Effector memory CD8-positive, alpha-beta T cell (primary cell): ENCODE data around the gene CFAP299.
A peak's percentile ranks its signal among the peaks of the same experiment; 100 is the strongest.
"Not testable (repeated sequence)": the region's sequence is repeated elsewhere in the genome, so short reads cannot be mapped to it uniquely, and the experiment has no call there.

Experiments
- ATAC-seq: fragments of 150-1000 bp; cut with Tn5 transposase; replicated peaks from 2 replicates; pipeline ENCODE4 v1.10.0; 2021; ENCODE audit warnings: mild to moderate bottlenecking, moderate library complexity
- DNase-seq, 3 experiments: peaks; one replicate each; pipeline ENCODE4 v3.0.0; 2021
- H3K27ac Mint-ChIP-seq, 2 donors: one replicate each; pipeline ENCODE4 v1.8.0; 2022; ENCODE audit warnings: mild to moderate bottlenecking in 2 of 2, mixed read lengths in 2 of 2, moderate library complexity in 2 of 2
- H3K27me3 Mint-ChIP-seq, 2 donors: one replicate each; pipeline ENCODE4 v1.8.0; 2022; ENCODE audit warnings: mixed read lengths in 2 of 2
- H3K36me3 Mint-ChIP-seq: one replicate; pipeline ENCODE4 v1.8.0; 2022; ENCODE audit warnings: mild to moderate bottlenecking, moderate library complexity, mixed read lengths; ENCODE audit not compliant: insufficient read depth
- H3K4me1 Mint-ChIP-seq, 2 donors: one replicate each; pipeline ENCODE4 v1.8.0; 2022; ENCODE audit warnings: low read depth in 2 of 2, mixed read lengths in 2 of 2
- H3K4me3 Mint-ChIP-seq, 2 donors: one replicate each; pipeline ENCODE4 v1.8.0; 2022; ENCODE audit warnings: mild to moderate bottlenecking in 2 of 2, mixed read lengths in 2 of 2, moderate library complexity in 2 of 2
- H3K9me3 Mint-ChIP-seq, 2 donors: one replicate each; pipeline ENCODE4 v1.8.0; 2022; ENCODE audit warnings: mixed read lengths in 2 of 2

The CFAP299 gene

GRCh38 chr4:80340036-80340435 is 4.5 kb downstream of the CFAP299 start:
- no peak for ATAC-seq
- H3K36me3 Mint-ChIP-seq, result no peaks in the 10 kb centered on the region
- no peak overlapping the region for H3K4me3 Mint-ChIP-seq
- H3K27me3 Mint-ChIP-seq, result peaks cover 26 to 34% of the 10 kb centered on the region in 2 donors
- no peak overlapping the region for H3K27ac Mint-ChIP-seq
- peaks cover 5 to 11% of the 10 kb centered on the region in 2 donors for H3K9me3 Mint-ChIP-seq
- H3K4me1 Mint-ChIP-seq, result peaks cover 8% of the 10 kb centered on the region in 2 donors
- DNase-seq, result no peak

DNA sequence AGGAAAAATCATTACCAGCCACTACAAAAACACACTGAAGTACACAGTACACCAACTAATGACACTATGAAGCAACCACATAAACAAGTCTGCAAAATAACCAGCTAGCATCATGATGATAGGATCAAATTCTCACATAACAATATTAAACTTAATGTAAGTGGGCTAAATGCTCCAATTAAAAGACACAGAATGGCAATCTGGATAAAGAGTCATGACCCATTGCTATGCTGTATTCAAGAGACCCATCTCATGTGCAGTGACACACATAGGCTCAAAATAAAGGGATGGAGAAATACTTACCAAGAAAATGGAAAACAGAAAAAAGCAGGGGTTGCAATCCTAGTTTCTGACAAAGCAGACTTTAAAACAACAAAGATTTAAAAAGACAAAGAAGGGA is 7.2 kb downstream of the CFAP299 start:
- not testable (repeated sequence) for H3K27ac Mint-ChIP-seq, ATAC-seq, H3K4me1 Mint-ChIP-seq, DNase-seq, H3K4me3 Mint-ChIP-seq, H3K36me3 Mint-ChIP-seq
- H3K9me3 Mint-ChIP-seq, result peaks cover 5 to 11% of the 10 kb centered on the region in 2 donors
- peaks cover 32 to 45% of the 10 kb centered on the region in 2 donors for H3K27me3 Mint-ChIP-seq

DNA sequence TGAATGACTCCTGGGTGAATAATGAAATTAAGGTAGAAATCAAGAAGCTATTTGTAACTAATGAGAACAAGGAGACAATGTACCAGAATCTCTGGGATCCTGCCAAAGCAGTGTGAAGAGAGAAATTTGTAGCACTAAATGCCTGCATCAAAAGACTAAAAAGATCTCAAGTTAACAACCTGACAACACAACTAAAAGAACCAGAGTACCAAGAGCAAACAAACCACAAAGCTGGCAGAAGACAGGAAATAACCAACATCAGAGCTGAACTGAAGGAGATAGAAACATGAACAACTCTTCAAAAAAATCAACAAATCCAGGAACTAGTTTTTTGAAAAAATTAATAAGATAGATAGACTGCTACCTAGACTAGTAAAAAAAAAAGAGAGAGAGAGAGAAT is 8.4 kb downstream of the CFAP299 start:
- DNase-seq (no peak), ATAC-seq (no peak)
- peaks cover 5 to 11% of the 10 kb centered on the region in 2 donors for H3K9me3 Mint-ChIP-seq
- no peaks in the 10 kb centered on the region for H3K36me3 Mint-ChIP-seq
- H3K27ac Mint-ChIP-seq, result no peak overlapping the region
- H3K4me1 Mint-ChIP-seq, result no peaks in the 10 kb centered on the region
- no peak overlapping the region for H3K4me3 Mint-ChIP-seq
- H3K27me3 Mint-ChIP-seq, result peaks cover 36 to 50% of the 10 kb centered on the region in 2 donors

DNA sequence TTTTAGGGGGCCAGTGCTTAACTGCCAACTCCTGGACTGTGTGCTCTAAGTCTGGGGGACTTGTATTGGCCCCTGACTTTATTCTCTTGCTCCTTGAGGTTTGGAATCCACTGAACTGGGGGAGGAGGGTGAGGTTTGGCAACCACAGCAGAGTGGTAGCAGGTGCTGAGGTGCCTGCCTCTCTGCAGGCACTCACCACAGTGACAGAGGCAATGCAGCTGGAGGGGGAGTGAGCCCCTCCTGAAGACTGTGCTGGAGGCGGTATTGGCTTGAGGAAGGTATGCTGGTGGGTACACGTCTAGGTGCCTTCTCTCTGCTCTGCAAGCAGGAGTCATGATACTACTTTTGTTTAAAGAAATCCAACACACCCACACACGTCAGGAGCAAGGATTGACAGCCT is 24.6 kb downstream of the CFAP299 start:
- H3K9me3 Mint-ChIP-seq, result no peaks in the 10 kb centered on the region
- H3K27me3 Mint-ChIP-seq, result peaks cover 33 to 45% of the 10 kb centered on the region in 2 donors
- no peaks in the 10 kb centered on the region for H3K4me1 Mint-ChIP-seq
- ATAC-seq (peak; percentile 26), DNase-seq (no peak)
- H3K27ac Mint-ChIP-seq, result no peak overlapping the region
- H3K36me3 Mint-ChIP-seq, result no peaks in the 10 kb centered on the region
- no peak overlapping the region for H3K4me3 Mint-ChIP-seq

- no peaks in the 10 kb centered on the region for H3K36me3 Mint-ChIP-seq
- peaks cover 33 to 45% of the 10 kb centered on the region in 2 donors for H3K27me3 Mint-ChIP-seq
- H3K27ac Mint-ChIP-seq, result no peak overlapping the region
- ATAC-seq, result no peak
- no peak for DNase-seq
- H3K4me1 Mint-ChIP-seq, result peaks cover 0 to under 1% of the 10 kb centered on the region in 2 donors
- H3K4me3 Mint-ChIP-seq, result no peak overlapping the region
- no peaks in the 10 kb centered on the region for H3K9me3 Mint-ChIP-seq
These were observed 25.4 kb downstream of the CFAP299 start for GRCh38 chr4:80360900-80361299.

- peaks cover 33 to 39% of the 10 kb centered on the region in 2 donors for H3K27me3 Mint-ChIP-seq
- DNase-seq (no peak), ATAC-seq (peak; percentile 43)
- no peak overlapping the region for H3K27ac Mint-ChIP-seq
- no peak overlapping the region for H3K4me3 Mint-ChIP-seq
- peaks cover 4% of the 10 kb centered on the region in 2 donors for H3K4me1 Mint-ChIP-seq
- no peaks in the 10 kb centered on the region for H3K36me3 Mint-ChIP-seq
- no peaks in the 10 kb centered on the region for H3K9me3 Mint-ChIP-seq
These were observed 25.9 kb downstream of the CFAP299 start for GRCh38 chr4:80361329-80361900.

DNA sequence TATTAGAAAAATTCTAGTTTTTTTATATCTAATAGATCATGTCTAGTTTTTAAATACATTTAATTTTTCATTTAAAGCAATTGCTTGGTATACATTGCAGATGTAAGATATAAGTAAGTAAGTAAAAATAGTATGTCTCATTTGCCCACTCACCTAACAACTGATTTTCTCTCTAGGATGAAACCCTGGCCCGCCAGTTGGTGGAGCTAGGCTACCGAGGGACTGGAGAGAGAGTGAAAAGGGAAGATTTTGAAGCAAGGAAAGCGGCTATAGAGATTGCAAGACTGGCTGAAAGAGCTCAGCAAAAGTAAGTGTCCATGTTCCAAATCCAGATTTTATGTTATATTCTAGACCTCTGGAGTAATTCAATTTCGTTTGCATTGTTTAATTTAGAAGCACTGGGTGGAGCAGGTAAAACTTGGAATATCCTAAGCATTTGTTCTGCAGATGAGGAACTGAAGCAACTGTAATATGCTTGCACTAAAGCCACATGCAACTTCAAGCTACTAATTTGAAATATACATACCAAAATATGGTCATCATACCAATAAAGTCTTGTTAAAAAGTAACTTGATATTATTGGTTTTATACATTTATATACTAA is 27.1 kb downstream of the CFAP299 start:
- H3K9me3 Mint-ChIP-seq, result no peaks in the 10 kb centered on the region
- peaks cover 4% of the 10 kb centered on the region in 2 donors for H3K4me1 Mint-ChIP-seq
- ATAC-seq, result peak; percentile 54
- no peaks in the 10 kb centered on the region for H3K36me3 Mint-ChIP-seq
- no peak overlapping the region for H3K4me3 Mint-ChIP-seq
- DNase-seq, result peak; percentile 31 to 36 (median 34)
- no peak overlapping the region for H3K27ac Mint-ChIP-seq
- H3K27me3 Mint-ChIP-seq, result peaks cover 25 to 27% of the 10 kb centered on the region in 2 donors

GRCh38 chr4:80365928-80366327 is 30.4 kb downstream of the CFAP299 start:
- H3K36me3 Mint-ChIP-seq, result no peaks in the 10 kb centered on the region
- no peak overlapping the region for H3K27ac Mint-ChIP-seq
- peaks cover 4 to 6% of the 10 kb centered on the region in 2 donors for H3K4me1 Mint-ChIP-seq
- DNase-seq (peak; percentile 48 to 54 (median 53)), ATAC-seq (peak; percentile 88)
- no peak overlapping the region for H3K4me3 Mint-ChIP-seq
- H3K27me3 Mint-ChIP-seq, result no peaks in the 10 kb centered on the region
- no peaks in the 10 kb centered on the region for H3K9me3 Mint-ChIP-seq

DNA sequence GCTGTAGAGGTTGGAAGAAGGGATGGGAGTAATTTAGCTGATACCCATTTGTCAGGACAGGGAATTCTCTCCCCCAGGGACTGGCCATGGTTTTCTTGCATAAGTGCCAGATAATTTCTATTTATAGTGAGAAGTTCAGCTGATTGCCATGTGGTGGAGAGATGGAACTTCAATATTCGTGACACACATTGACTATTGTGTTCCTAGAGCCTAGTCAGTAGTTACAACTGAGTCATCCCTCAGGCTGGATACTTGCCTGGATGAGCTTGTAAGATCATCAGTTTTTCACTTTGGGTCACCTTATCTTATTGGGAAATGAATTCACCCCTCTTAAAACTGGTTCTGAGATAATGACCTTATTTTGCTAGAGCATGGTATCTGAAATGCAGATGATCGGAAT is 32.2 kb downstream of the CFAP299 start:
- H3K36me3 Mint-ChIP-seq, result no peaks in the 10 kb centered on the region
- H3K9me3 Mint-ChIP-seq, result no peaks in the 10 kb centered on the region
- DNase-seq (no peak), ATAC-seq (no peak)
- peaks cover 4 to 6% of the 10 kb centered on the region in 2 donors for H3K4me1 Mint-ChIP-seq
- no peak overlapping the region for H3K27ac Mint-ChIP-seq
- no peaks in the 10 kb centered on the region for H3K27me3 Mint-ChIP-seq
- H3K4me3 Mint-ChIP-seq, result no peak overlapping the region

DNA sequence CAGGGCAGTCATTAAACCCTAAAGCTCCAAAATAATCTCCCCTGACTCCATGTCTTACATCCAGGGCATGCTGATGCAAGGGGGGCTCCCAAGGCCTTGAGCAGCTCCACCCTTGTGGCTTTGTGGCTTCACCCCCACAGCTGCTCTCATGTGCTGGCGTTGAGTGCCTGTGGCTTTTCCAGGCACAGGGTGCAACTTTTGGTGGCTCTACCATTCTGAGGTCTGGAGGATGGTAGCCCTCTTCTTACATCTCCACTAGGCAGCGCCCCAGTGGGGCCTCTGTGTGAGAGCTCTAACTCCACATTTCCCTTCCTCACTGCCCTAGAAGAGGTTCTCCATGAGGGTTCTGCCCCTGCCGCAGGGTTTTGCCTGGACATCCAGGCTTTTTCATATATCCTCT is 35.1 kb downstream of the CFAP299 start:
- no peaks in the 10 kb centered on the region for H3K9me3 Mint-ChIP-seq
- H3K4me3 Mint-ChIP-seq, result no peak overlapping the region
- no peak for ATAC-seq
- no peaks in the 10 kb centered on the region for H3K27me3 Mint-ChIP-seq
- H3K4me1 Mint-ChIP-seq, result peaks cover 4 to 6% of the 10 kb centered on the region in 2 donors
- H3K27ac Mint-ChIP-seq, result peak overlapping the region in 1 of 2 donors; percentile 29
- no peak for DNase-seq
- no peaks in the 10 kb centered on the region for H3K36me3 Mint-ChIP-seq

GRCh38 chr4:80371046-80371445 is 35.5 kb downstream of the CFAP299 start:
- Mint-ChIP-seq H3K27me3 (no peaks in the 10 kb centered on the region), H3K4me1 (peaks cover 3 to 4% of the 10 kb centered on the region in 2 donors)

GRCh38 chr4:80374180-80374579 is 38.6 kb downstream of the CFAP299 start:
- Mint-ChIP-seq H3K4me1 (peaks cover 0 to 2% of the 10 kb centered on the region in 2 donors), H3K27me3 (no peaks in the 10 kb centered on the region), H3K9me3 (no peaks in the 10 kb centered on the region), H3K27ac (no peak overlapping the region), H3K36me3 (no peaks in the 10 kb centered on the region), H3K4me3 (no peak overlapping the region)
- DNase-seq (no peak), ATAC-seq (no peak)

More at GRCh38 chr4:80371046-80371445, 35.5 kb downstream of the CFAP299 start:
- Mint-ChIP-seq H3K36me3 (no peaks in the 10 kb centered on the region), H3K4me3 (no peak overlapping the region), H3K27ac (peak overlapping the region in 1 of 2 donors; percentile 29), H3K9me3 (no peaks in the 10 kb centered on the region)
- ATAC-seq (no peak), DNase-seq (no peak)

GRCh38 chr4:80382090-80382832 is 46.7 kb downstream of the CFAP299 start:
- H3K9me3 Mint-ChIP-seq, result no peaks in the 10 kb centered on the region
- H3K27ac Mint-ChIP-seq, result no peak overlapping the region
- H3K4me1 Mint-ChIP-seq, result no peaks in the 10 kb centered on the region
- H3K4me3 Mint-ChIP-seq, result no peak overlapping the region
- DNase-seq, result no peak
- H3K36me3 Mint-ChIP-seq, result no peaks in the 10 kb centered on the region
- H3K27me3 Mint-ChIP-seq, result no peaks in the 10 kb centered on the region
- ATAC-seq, result no peak
